ENCODE data around the gene DDA1. TPM values are rescaled to one million over a fixed set of nuclear protein-coding genes. Genes with fewer than 3 reads are reported as not detected.

Gene DDA1
- total and polyA plus RNA-seq, 9 of the 15 experiments (the other 6 are each of a cell fraction or from before 2014, with no cell fraction given) = 1.4 to 83.8 (median 33.8) TPM

DNA sequence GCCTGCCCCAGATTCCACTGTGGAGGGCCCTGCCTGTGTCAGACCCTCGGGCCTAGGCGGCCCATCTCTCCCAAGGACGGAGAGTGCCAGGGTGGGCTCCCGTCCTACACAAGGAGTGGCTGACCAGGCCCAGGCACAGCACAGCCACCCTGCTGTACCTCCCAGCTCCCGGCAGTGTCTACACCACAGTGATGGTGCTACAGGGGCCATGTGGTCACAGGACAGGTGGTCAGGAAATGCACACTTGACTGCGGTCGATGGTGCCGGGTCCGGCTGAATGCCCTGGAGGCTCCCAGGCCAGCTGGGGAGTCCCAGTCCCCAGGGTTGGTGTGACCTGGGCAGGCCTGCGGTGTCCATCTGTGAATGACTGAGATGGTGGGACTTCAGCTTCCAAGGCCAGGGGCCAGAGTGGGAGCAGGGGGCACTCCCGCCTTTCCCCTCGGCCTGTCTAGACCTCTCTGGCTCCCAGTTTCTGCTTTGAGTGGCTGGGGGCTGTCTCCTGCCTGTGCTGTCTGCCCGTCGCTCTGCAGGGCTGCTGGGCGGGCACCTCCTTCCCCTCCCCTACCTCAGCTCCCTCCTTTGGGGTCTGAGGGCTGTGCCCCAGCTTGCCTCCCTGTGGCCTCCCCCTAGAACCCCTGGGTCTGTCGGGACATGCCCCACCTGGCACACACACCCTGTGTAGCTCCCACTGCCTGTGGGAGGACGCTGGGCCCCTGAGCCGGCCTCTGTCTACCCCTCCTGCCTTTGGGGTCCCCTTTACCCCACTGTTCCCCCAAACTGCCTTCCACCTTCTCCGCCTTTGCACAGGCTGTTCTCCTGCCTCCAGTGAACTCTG is 12.5 kb downstream of the DDA1 start:
- H3K9me3 ChIP-seq (replicated peaks; ENCODE audit: control insufficient read depth, insufficient read depth, low read depth, low read length) = no peaks in the 10 kb centered on the region
- no TSS peak for BruUV-seq (replicated peaks)
- 88% methylated on average over 13 of the region's 19 CpGs for WGBS (ENCODE audit: insufficient coverage, low coverage, missing lambda C conversion rate)
- POLR2A ChIA-PET = interaction anchor here (1.5 to 6.9 kb wide), 2 partner anchors 12 to 13 kb away, joined by 4 to 41 read pairs; partner anchors contain the start of genes ANO8 and DDA1
- no peaks in the 10 kb centered on the region for H4K20me1 ChIP-seq (replicated peaks; ENCODE audit: control insufficient read depth, insufficient read depth, low read length)
- H3K4me3 ChIP-seq = no peak overlapping the region
- DNase-seq (ENCODE audit: extremely low read depth in 1 of 4, low spot score in 3 of 4) = no peak
- H3K27me3 ChIP-seq (ENCODE audit: control insufficient read depth in 2 of 2, insufficient read depth in 2 of 2, low read length in 2 of 2) = no peaks in the 10 kb centered on the region
- peaks cover 47% of the 10 kb centered on the region for H3K36me3 ChIP-seq (ENCODE audit: control insufficient read depth, insufficient read depth, low read length)
- intact Hi-C loops (cut with micrococcal nuclease) = no loop called here
- no peak for FAIRE-seq
- CTCF ChIA-PET (ENCODE audit: low intra/inter-chr PET ratio) = no interaction called here
- H3K27ac ChIP-seq (ENCODE audit: extremely low read depth, low read depth, low read length) = no peak overlapping the region
- H3K9ac ChIP-seq (ENCODE audit: insufficient read depth in 1 of 2, low read depth in 2 of 2, low read length in 2 of 2) = peak overlapping the region in 1 of 2 experiments; percentile 68; a peak in 2 of 4 replicates
- in situ Hi-C loops (cut with MboI) = no loop called here
- TF ChIP-seq POLR2G (IDR thresholded peaks at IDR 0.05; ENCODE audit: low read depth, low read length) (peak; percentile 68; the same call in 1 of the 2 replicates), RBFOX2 (IDR thresholded peaks at IDR 0.05; ENCODE audit: low read depth, low read length) (peak; percentile 60), ZNF239 (CRISPR knock-in tag; IDR thresholded peaks at IDR 0.05) (no peak)
- H3K79me2 ChIP-seq (ENCODE audit: control insufficient read depth, insufficient read depth, low read length) = no peaks in the 10 kb centered on the region
- ATAC-seq = no peak
- peaks cover 3 to 34% of the 10 kb centered on the region in 2 experiments; a peak in 4 of 5 replicates for H3K4me1 ChIP-seq (replicated peaks in 1 of 2; ENCODE audit: control insufficient read depth in 2 of 2, insufficient read depth in 2 of 2, low read length in 2 of 2)
- H3K9me1 ChIP-seq (ENCODE audit: control insufficient read depth, insufficient read depth, low read length) = no peaks in the 10 kb centered on the region
- H2AFZ ChIP-seq (ENCODE audit: low read depth, low read length) = no peak overlapping the region
- no peak overlapping the region for H3K4me2 ChIP-seq (ENCODE audit: insufficient read depth, low read length)

DNA sequence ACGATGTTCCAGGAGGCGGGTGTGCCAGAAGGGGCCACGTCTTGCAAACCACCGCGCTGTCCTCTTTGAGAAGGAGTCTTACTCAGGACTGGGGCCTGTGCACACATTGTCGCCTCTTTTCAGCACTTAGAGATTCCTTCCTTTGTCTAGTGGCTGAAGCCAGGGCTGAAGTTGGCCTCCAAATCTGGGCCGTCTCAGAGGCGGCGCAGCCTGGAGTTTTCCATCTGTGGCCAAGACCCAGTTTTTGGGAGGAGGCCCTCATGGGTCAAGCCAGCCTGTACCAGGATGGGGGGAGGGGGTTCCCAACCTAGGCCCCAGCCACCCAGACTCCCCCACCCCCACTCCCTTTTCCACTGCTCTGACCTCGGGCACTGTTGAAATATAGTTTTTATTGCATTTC is 13.5 kb downstream of the DDA1 start:
- DNase-seq (ENCODE audit: extremely low read depth in 1 of 4, low spot score in 3 of 4) = no peak
- Histone ChIP-seq H4K20me1 (replicated peaks; ENCODE audit: control insufficient read depth, insufficient read depth, low read length) (no peaks in the 10 kb centered on the region; the same call in 1 of the 2 replicates), H3K4me2 (ENCODE audit: insufficient read depth, low read length) (no peak overlapping the region), H3K9ac (ENCODE audit: insufficient read depth in 1 of 2, low read depth in 2 of 2, low read length in 2 of 2) (0 out of 4 replicates have a peak overlapping the region, but pooled peaks of 1 of the 2 experiments have one; percentile 43), H3K9me1 (ENCODE audit: control insufficient read depth, insufficient read depth, low read length) (peaks cover 4% of the 10 kb centered on the region), H3K4me3 (no peak overlapping the region), H3K27ac (ENCODE audit: extremely low read depth, low read depth, low read length) (no peak overlapping the region), H2AFZ (ENCODE audit: low read depth, low read length) (no peak overlapping the region), H3K27me3 (ENCODE audit: control insufficient read depth in 2 of 2, insufficient read depth in 2 of 2, low read length in 2 of 2) (no peaks in the 10 kb centered on the region), H3K4me1 (replicated peaks in 1 of 2; ENCODE audit: control insufficient read depth in 2 of 2, insufficient read depth in 2 of 2, low read length in 2 of 2) (peaks cover 3 to 38% of the 10 kb centered on the region in 2 experiments; a peak in 4 of 5 replicates), H3K9me3 (replicated peaks; ENCODE audit: control insufficient read depth, insufficient read depth, low read depth, low read length) (no peaks in the 10 kb centered on the region), H3K79me2 (ENCODE audit: control insufficient read depth, insufficient read depth, low read length) (no peaks in the 10 kb centered on the region), H3K36me3 (ENCODE audit: control insufficient read depth, insufficient read depth, low read length) (peaks cover 44% of the 10 kb centered on the region)
- in situ Hi-C loops (cut with MboI) = no loop called here
- BruUV-seq (replicated peaks) = no TSS peak
- WGBS (ENCODE audit: insufficient coverage, low coverage, missing lambda C conversion rate) = 88% methylated on average over 10 of the region's 10 CpGs
- POLR2A ChIA-PET = interaction anchor here (0.7 to 6.9 kb wide), 3 partner anchors 11 to 68 kb away, joined by 4 to 41 read pairs (median 4); partner anchors contain the start of genes ANO8 and DDA1
- ATAC-seq = no peak
- intact Hi-C loops (cut with micrococcal nuclease) = no loop called here
- CTCF ChIA-PET (ENCODE audit: low intra/inter-chr PET ratio) = no interaction called here
- no peak for FAIRE-seq
- TF ChIP-seq, protein P1, sequence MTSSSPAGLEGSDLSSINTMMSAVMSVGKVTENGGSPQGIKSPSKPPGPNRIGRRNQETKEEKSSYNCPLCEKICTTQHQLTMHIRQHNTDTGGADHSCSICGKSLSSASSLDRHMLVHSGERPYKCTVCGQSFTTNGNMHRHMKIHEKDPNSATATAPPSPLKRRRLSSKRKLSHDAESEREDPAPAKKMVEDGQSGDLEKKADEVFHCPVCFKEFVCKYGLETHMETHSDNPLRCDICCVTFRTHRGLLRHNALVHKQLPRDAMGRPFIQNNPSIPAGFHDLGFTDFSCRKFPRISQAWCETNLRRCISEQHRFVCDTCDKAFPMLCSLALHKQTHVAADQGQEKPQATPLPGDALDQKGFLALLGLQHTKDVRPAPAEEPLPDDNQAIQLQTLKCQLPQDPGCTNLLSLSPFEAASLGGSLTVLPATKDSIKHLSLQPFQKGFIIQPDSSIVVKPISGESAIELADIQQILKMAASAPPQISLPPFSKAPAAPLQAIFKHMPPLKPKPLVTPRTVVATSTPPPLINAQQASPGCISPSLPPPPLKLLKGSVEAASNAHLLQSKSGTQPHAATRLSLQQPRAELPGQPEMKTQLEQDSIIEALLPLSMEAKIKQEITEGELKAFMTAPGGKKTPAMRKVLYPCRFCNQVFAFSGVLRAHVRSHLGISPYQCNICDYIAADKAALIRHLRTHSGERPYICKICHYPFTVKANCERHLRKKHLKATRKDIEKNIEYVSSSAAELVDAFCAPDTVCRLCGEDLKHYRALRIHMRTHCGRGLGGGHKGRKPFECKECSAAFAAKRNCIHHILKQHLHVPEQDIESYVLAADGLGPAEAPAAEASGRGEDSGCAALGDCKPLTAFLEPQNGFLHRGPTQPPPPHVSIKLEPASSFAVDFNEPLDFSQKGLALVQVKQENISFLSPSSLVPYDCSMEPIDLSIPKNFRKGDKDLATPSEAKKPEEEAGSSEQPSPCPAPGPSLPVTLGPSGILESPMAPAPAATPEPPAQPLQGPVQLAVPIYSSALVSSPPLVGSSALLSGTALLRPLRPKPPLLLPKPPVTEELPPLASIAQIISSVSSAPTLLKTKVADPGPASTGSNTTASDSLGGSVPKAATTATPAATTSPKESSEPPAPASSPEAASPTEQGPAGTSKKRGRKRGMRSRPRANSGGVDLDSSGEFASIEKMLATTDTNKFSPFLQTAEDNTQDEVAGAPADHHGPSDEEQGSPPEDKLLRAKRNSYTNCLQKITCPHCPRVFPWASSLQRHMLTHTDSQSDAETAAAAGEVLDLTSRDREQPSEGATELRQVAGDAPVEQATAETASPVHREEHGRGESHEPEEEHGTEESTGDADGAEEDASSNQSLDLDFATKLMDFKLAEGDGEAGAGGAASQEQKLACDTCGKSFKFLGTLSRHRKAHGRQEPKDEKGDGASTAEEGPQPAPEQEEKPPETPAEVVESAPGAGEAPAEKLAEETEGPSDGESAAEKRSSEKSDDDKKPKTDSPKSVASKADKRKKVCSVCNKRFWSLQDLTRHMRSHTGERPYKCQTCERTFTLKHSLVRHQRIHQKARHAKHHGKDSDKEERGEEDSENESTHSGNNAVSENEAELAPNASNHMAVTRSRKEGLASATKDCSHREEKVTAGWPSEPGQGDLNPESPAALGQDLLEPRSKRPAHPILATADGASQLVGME (CRISPR knock-in tag; IDR thresholded peaks at IDR 0.05) = no peak
- TF ChIP-seq, protein P2, sequence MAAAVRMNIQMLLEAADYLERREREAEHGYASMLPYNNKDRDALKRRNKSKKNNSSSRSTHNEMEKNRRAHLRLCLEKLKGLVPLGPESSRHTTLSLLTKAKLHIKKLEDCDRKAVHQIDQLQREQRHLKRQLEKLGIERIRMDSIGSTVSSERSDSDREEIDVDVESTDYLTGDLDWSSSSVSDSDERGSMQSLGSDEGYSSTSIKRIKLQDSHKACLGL (CRISPR knock-in tag; IDR thresholded peaks at IDR 0.05; ENCODE audit: borderline replicate concordance, poor library complexity, severe bottlenecking) = no peak
- TF ChIP-seq POLR2AphosphoS2 (IDR thresholded peaks at IDR 0.05; ENCODE audit: low read length) (0 out of 2 replicates have a peak, but pooled peaks have one; percentile 33), ZNF79 (CRISPR knock-in tag; IDR thresholded peaks at IDR 0.05; ENCODE audit: low read depth) (peak; percentile 89)

Measured in K562 (cell line).